K562 (cell line): ENCODE measurements around the gene PGGHG. TPM values are rescaled to one million over a fixed set of nuclear protein-coding genes. Genes with fewer than 3 reads are reported as not detected.

Source experiments
- ATAC-seq: fragments of 200-7000 bp; cut with Tn5 transposase; 3 replicates; pipeline ENCODE4 v1.9.1; 2020; ENCODE audit warnings: moderate library complexity
- BruUV-seq: library from RNA; stranded (reverse); fragments of 400-500 nt; replicated peaks from 2 replicates; lab custom pipeline; 2021; lab: Mats Ljungman, UMichigan
- CTCF ChIA-PET: fragments of 300-600 bp; formaldehyde crosslinking; extraction: SDS; loops from one replicate; lab custom pipeline; 2021; ENCODE audit warnings: low intra/inter-chr PET ratio; lab: Yijun Ruan, JAX
- POLR2A ChIA-PET: fragments of 300-600, 350-650 bp; sonication (Branson Sonifier 250); formaldehyde crosslinking; extraction: SDS; loops from one replicate; lab custom pipeline; 2021; ENCODE audit warnings: antibody characterized with exemption, inconsistent platforms; lab: Yijun Ruan, JAX
- DNase-seq, 4 experiments: peaks; one replicate each; pipeline versions ENCODE4 v3.0.0 to v3.0.0-alpha.2; 2011 to 2018; ENCODE audit warnings: low spot score in 3 of 4, mixed read lengths in 3 of 4; ENCODE audit errors: extremely low read depth in 1 of 4
- FAIRE-seq: peaks from 2 replicates; lab custom pipeline; 2011; peaks lifted over from hg19 to GRCh38; lab: Jason Lieb, UNC
- H2AFZ ChIP-seq: 2 replicates; pipeline ENCODE4 v1.6.0; 2011; ENCODE audit warnings: low read depth, low read length, control low read depth, inconsistent platforms
- H3K27ac ChIP-seq: fragments of 200-600 bp; 3 replicates; pipeline ENCODE4 v1.8.0; 2011; ENCODE audit warnings: low read depth, mild to moderate bottlenecking, control low read depth, inconsistent platforms, low read length, moderate library complexity, mixed read lengths; ENCODE audit errors: extremely low read depth
- H3K27me3 ChIP-seq, 2 experiments: fragments of 300-600 bp in 1 of 2; 2 replicates in 1 of 2; 3 replicates in 1 of 2; pipeline versions ENCODE4 v1.6.0 to v1.8.0; 2011; ENCODE audit warnings: inconsistent platforms in 2 of 2, low read length in 2 of 2, mild to moderate bottlenecking in 1 of 2, mixed read lengths in 1 of 2, moderate library complexity in 1 of 2; ENCODE audit not compliant: control insufficient read depth in 2 of 2, insufficient read depth in 2 of 2
- H3K36me3 ChIP-seq: fragments of 300-600 bp; 3 replicates; pipeline ENCODE4 v1.8.0; 2011; ENCODE audit warnings: mild to moderate bottlenecking, low read length, inconsistent platforms; ENCODE audit not compliant: control insufficient read depth, insufficient read depth
- H3K4me1 ChIP-seq, 2 experiments: fragments of 200-600 bp in 1 of 2; replicated peaks in 1 of 2; 2 replicates in 1 of 2; 3 replicates in 1 of 2; pipeline versions ENCODE4 v1.5.1 to v1.8.0; 2011; ENCODE audit warnings: inconsistent platforms in 2 of 2, low read length in 2 of 2, mild to moderate bottlenecking in 1 of 2, mixed read lengths in 1 of 2, moderate library complexity in 1 of 2; ENCODE audit not compliant: control insufficient read depth in 2 of 2, insufficient read depth in 2 of 2
- H3K4me2 ChIP-seq: 2 replicates; pipeline ENCODE4 v1.6.1; 2011; ENCODE audit warnings: low read length, control low read depth, inconsistent platforms, mixed read lengths; ENCODE audit not compliant: insufficient read depth
- H3K4me3 ChIP-seq: fragments of 200-600 bp; sonication (generic), shearing (Covaris generic); 2 replicates; pipeline ENCODE4 v1.5.1; 2016; ENCODE audit warnings: control low read depth, inconsistent platforms
- H3K79me2 ChIP-seq: fragments of 200-600 bp; 3 replicates; pipeline ENCODE4 v1.8.0; 2011; ENCODE audit warnings: low read length, inconsistent platforms; ENCODE audit not compliant: control insufficient read depth, insufficient read depth
- H3K9ac ChIP-seq, 2 experiments: 2 replicates each; pipeline versions ENCODE4 v1.6.0 to v1.6.1; 2011; ENCODE audit warnings: low read depth in 2 of 2, low read length in 2 of 2, control low read depth in 1 of 2, inconsistent platforms in 1 of 2, mild to moderate bottlenecking in 1 of 2, mixed read lengths in 1 of 2; ENCODE audit not compliant: insufficient read depth in 1 of 2
- H3K9me1 ChIP-seq: one replicate; pipeline ENCODE4 v1.6.0; 2011; ENCODE audit warnings: inconsistent platforms, mild to moderate bottlenecking, low read length, moderate library complexity; ENCODE audit not compliant: control insufficient read depth, insufficient read depth
- H3K9me3 ChIP-seq: replicated peaks from 2 replicates; pipeline ENCODE4 v1.5.1; 2011; ENCODE audit warnings: low read depth, low read length, inconsistent platforms; ENCODE audit not compliant: control insufficient read depth, insufficient read depth
- H4K20me1 ChIP-seq: replicated peaks from 2 replicates; pipeline ENCODE4 v1.6.1; 2011; ENCODE audit warnings: low read length, inconsistent platforms, mixed read lengths; ENCODE audit not compliant: control insufficient read depth, insufficient read depth
- CBX2 ChIP-seq: fragments of 200-600 bp; sonication (generic); IDR thresholded peaks from one replicate; pipeline ENCODE4 v1.6.1; 2012; ENCODE audit warnings: mild to moderate bottlenecking, low read length, inconsistent platforms; ENCODE audit not compliant: insufficient read depth, poor library complexity, severe bottlenecking
- FOXA3 ChIP-seq, 2 experiments: fragments of 450-650 bp in 1 of 2; sonication (generic) in 1 of 2; formaldehyde crosslinking; IDR thresholded peaks in 1 of 2; conservative IDR thresholded peaks in 1 of 2; 2 replicates each; pipeline versions ENCODE4 v1.4.0 to v1.8.0; 2020 to 2022; ENCODE audit warnings: mild to moderate bottlenecking in 2 of 2, missing genetic modification reagents in 1 of 2
- JUN ChIP-seq, 2 experiments: sonication (generic) in 1 of 2; formaldehyde crosslinking in 1 of 2; IDR thresholded peaks; 2 replicates each; pipeline versions ENCODE4 v1.6.1 to v1.8.0; 2012 to 2022; ENCODE audit warnings: borderline replicate concordance in 2 of 2, mild to moderate bottlenecking in 2 of 2, improper control_type of control experiment in 1 of 2, low read depth in 1 of 2, low read length in 1 of 2, missing genetic modification reagents in 1 of 2
- KDM1A ChIP-seq, 2 experiments: fragments of 450-650 bp; IDR thresholded peaks; 2 replicates each; pipeline ENCODE4 v1.6.1; 2016; ENCODE audit warnings: mild to moderate bottlenecking in 2 of 2
- MTA3 ChIP-seq: fragments of 450-650 bp; formaldehyde crosslinking; IDR thresholded peaks from 2 replicates; pipeline ENCODE4 v1.6.1; 2017; ENCODE audit warnings: mild to moderate bottlenecking, borderline replicate concordance
- NCOA4 ChIP-seq: fragments of 450-650 bp; IDR thresholded peaks from 2 replicates; pipeline ENCODE4 v1.6.1; 2018; ENCODE audit warnings: mild to moderate bottlenecking; ENCODE audit not compliant: partially characterized antibody
- NEUROD1 ChIP-seq: fragments of 150-350 bp; IDR thresholded peaks from 2 replicates; pipeline ENCODE4 v1.6.1; 2014; ENCODE audit warnings: borderline replicate concordance, low read length, low read depth; ENCODE audit not compliant: partially characterized antibody
- NFIC ChIP-seq: fragments of 450-650 bp; IDR thresholded peaks from 2 replicates; pipeline ENCODE4 v1.6.1; 2017; ENCODE audit warnings: mild to moderate bottlenecking, inconsistent platforms
- RBM15 ChIP-seq: fragments of 200-400 bp; formaldehyde crosslinking; IDR thresholded peaks from 2 replicates; pipeline ENCODE4 v1.6.1; 2018; ENCODE audit warnings: mild to moderate bottlenecking, low read length, moderate library complexity; ENCODE audit not compliant: insufficient read depth
- SAP30 ChIP-seq: fragments of 200-600 bp; sonication (generic); IDR thresholded peaks from 2 replicates; pipeline ENCODE4 v1.6.1; 2012; ENCODE audit warnings: borderline replicate concordance, low read depth, mild to moderate bottlenecking, moderate library complexity, low read length, control low read depth, inconsistent platforms; ENCODE audit not compliant: insufficient read depth, poor library complexity, severe bottlenecking
- SRSF1 ChIP-seq: fragments of 200-400 bp; formaldehyde crosslinking; IDR thresholded peaks from 2 replicates; pipeline ENCODE4 v1.6.1; 2017; ENCODE audit warnings: mild to moderate bottlenecking, low read depth, low read length, moderate library complexity
- SUPT5H ChIP-seq: fragments of 450-650 bp; IDR thresholded peaks from 2 replicates; pipeline ENCODE4 v1.6.1; 2016
- TEAD2 ChIP-seq: fragments of 450-650 bp; IDR thresholded peaks from 2 replicates; pipeline ENCODE4 v1.6.1; 2016; ENCODE audit warnings: missing genetic modification characterization, control low read depth, missing compliant biosample characterization
- TEAD4 ChIP-seq, 2 experiments: sonication (generic) in 1 of 2; formaldehyde crosslinking in 1 of 2; IDR thresholded peaks; 2 replicates each; pipeline versions ENCODE4 v1.6.1 to v1.8.0; 2012 to 2022; ENCODE audit warnings: borderline replicate concordance in 1 of 2, inconsistent platforms in 1 of 2, low read length in 1 of 2, mild to moderate bottlenecking in 1 of 2, missing genetic modification reagents in 1 of 2
- ZNF586 ChIP-seq: fragments of 450-650 bp; formaldehyde crosslinking; conservative IDR thresholded peaks from 2 replicates; pipeline ENCODE4 v1.4.0; 2020; ENCODE audit warnings: mild to moderate bottlenecking, moderate library complexity
- WGBS: fragments of 100-300 bp; shearing (Covaris generic); methylation state at CpG from one replicate; pipeline ENCODE4 v1.1.6; 2016; ENCODE audit warnings: low coverage, mixed read lengths; ENCODE audit not compliant: insufficient coverage; ENCODE audit errors: missing lambda C conversion rate; 5-methylcytosine and 5-hydroxymethylcytosine counted together
- in situ Hi-C: fragments of 300-500 bp; cut with MboI; formaldehyde crosslinking; loops from 4 replicates; pipeline ENCODE4 v1.15.0; 2018; ENCODE audit warnings: inconsistent platforms, mixed read lengths
- intact Hi-C: fragments of 100-400 bp; cut with micrococcal nuclease; formaldehyde crosslinking; loops from 2 replicates; pipeline ENCODE4 v1.14.2; 2022
- polyA plus RNA-seq, 8 experiments: library from polyadenylated mRNA; depleted of rRNA in 4 of 8; stranded (reverse) in 5 of 8; unstranded in 3 of 8; fragments of >200 nt; fragmentation: Nextera tagmentation in 2 of 8; fragmentation: Illumina TruSeq in 1 of 8; extraction: Ambion mirVana in 2 of 8; extraction: Trizol in 1 of 8; gene quantifications; 2 replicates each; pipeline versions ENCODE4 v1.2.1 to v1.2.3, GENCODE V29; 2011 to 2014; ENCODE audit warnings: inconsistent platforms in 1 of 8, missing spikeins in 1 of 8
- total RNA-seq, 7 experiments: library from RNA; depleted of rRNA in 6 of 7; stranded (reverse); fragments of >200 nt in 6 of 7; fragmentation: Illumina TruSeq in 2 of 7; extraction: Trizol in 2 of 7; gene quantifications; 2 replicates each; pipeline versions ENCODE4 v1.2.1 to v1.2.3, GENCODE V29; 2011 to 2021; ENCODE audit warnings: low replicate concordance in 1 of 7
- TF ChIP-seq, protein P1 (sequence below), 3 experiments: IDR thresholded peaks in 2 of 3; conservative IDR thresholded peaks in 1 of 3; 2 replicates each; pipeline ENCODE4 v1.5.1; 2011 to 2012; ENCODE audit warnings: low read length in 3 of 3, mild to moderate bottlenecking in 3 of 3, control low read depth in 2 of 3, improper control_type of control experiment in 1 of 3, inconsistent platforms in 1 of 3, low read depth in 1 of 3, mixed read lengths in 1 of 3, moderate library complexity in 1 of 3; ENCODE audit not compliant: insufficient read depth in 2 of 3
- TF ChIP-seq, protein P2 (sequence below): fragments of 250-450 bp; sonication (Bioruptor Pico); IDR thresholded peaks from 2 replicates; pipeline ENCODE4 v1.6.1; 2021; ENCODE audit warnings: mild to moderate bottlenecking

Gene PGGHG
- total and polyA plus RNA-seq, 9 of the 15 experiments (the other 6 are each of a cell fraction or from before 2014, with no cell fraction given), result 0.38 to 85.1 (median 18.1) TPM

DNA sequence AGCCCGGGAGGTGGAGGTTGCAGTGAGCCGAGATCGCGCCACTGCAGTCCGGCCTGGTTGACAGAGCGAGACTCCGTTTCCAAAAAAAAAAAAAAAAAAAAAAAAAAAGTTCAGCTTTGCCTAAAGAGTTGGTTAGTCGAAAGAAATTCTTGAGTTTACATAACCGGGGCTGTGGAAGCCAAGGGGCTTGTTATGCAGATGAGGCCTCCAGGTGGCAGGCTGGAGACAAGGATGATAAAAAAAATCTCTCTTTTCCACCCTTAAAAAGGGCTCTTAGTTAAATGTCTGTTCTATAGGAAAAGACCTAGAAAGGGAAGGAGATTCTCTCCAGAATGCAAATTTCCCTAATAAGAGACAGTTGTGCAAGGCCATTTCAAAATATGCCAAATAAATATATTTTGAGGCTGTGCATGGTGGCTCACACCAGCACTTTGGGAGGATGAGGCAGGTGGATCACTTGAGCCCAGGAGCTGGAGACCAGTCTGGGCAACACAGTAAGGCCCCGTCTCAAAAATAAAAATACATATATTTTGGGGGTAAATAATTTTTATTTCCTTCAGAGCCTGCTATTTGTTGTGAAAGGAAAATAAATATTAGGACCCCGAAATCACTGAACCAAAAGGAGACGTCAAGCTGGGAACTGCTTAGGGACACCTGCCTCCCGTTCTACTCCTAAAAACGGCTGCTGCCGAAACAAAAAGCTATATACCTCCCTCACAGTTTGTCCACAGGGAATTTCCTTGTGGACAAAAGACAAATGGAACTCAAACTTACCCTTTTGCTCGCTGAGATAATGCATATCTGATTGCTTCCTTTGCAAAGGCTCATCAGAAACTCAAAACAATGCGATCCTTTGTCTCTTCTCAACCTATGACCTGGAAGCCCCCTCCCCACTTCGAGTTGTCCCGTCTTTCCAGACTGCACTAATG, 16.3 kb downstream of the PGGHG start:
- in situ Hi-C loops, result no loop called here
- H3K27me3 ChIP-seq, result no peaks in the 10 kb centered on the region
- H3K9me1 ChIP-seq, result no peaks in the 10 kb centered on the region
- no TSS peak for BruUV-seq
- H3K36me3 ChIP-seq, result 0 out of 3 replicates have a peak, but pooled peaks cover 3% of the 10 kb centered on the region
- no peak overlapping the region for H3K27ac ChIP-seq
- POLR2A ChIA-PET, result interaction anchor here (0.9 to 2.1 kb wide), 6 partner anchors 10 to 201 kb away, joined by 3 to 10 read pairs (median 4); partner anchors contain the start of genes BET1L and RIC8A
- peak; percentile 11 for FAIRE-seq
- peak; percentile 63 for ATAC-seq
- intact Hi-C loops, result loop anchor here (2.0 kb wide), 1 partner anchor 50 kb away; no protein-coding TSS in a partner anchor
- H4K20me1 ChIP-seq, result no peaks in the 10 kb centered on the region
- no peak overlapping the region for H3K4me3 ChIP-seq
- H3K9ac ChIP-seq, result no peak overlapping the region; a peak in 1 of 4 replicates
- H3K9me3 ChIP-seq, result no peaks in the 10 kb centered on the region; the same call in 1 of the 2 replicates
- peak overlapping the region; percentile 84 for H2AFZ ChIP-seq
- H3K4me2 ChIP-seq, result no peak overlapping the region
- peak; percentile 56 to 79 (median 68) for DNase-seq
- H3K79me2 ChIP-seq, result peaks cover 21% of the 10 kb centered on the region
- H3K4me1 ChIP-seq, result peaks cover 19 to 40% of the 10 kb centered on the region in 2 experiments
- 42% methylated on average over 14 of the region's 19 CpGs for WGBS
- CTCF ChIA-PET, result interaction anchor here (0.7 to 0.9 kb wide), 3 partner anchors 50 to 143 kb away, joined by 3 to 6 read pairs (median 4); no protein-coding TSS in a partner anchor
- TF ChIP-seq MTA3 (no peak), NCOA4 (no peak), CBX2 (no peak), KDM1A (IDR thresholded peaks at IDR 0.05) (no peak), SRSF1 (no peak), TEAD4 (IDR thresholded peaks at IDR 0.05; ENCODE audit: low read length) (peak; percentile 38; the same call in 1 of the 2 replicates), TEAD4 (CRISPR knock-in tag; IDR thresholded peaks at IDR 0.05; ENCODE audit: borderline replicate concordance) (no peak), NFIC (no peak), ZNF586 (CRISPR knock-in tag) (no peak), RBM15 (no peak), JUN (IDR thresholded peaks at IDR 0.05; ENCODE audit: borderline replicate concordance, low read depth, low read length) (no peak), JUN (CRISPR knock-in tag; IDR thresholded peaks at IDR 0.05; ENCODE audit: borderline replicate concordance) (no peak), SAP30 (no peak), SUPT5H (no peak), NEUROD1 (no peak), FOXA3 (CRISPR knock-in tag; conservative IDR thresholded peaks at IDR 0.05 in 1 of 2, IDR thresholded peaks at IDR 0.05 in 1 of 2) (no peak), TEAD2 (tag) (no peak)
- TF ChIP-seq, protein P1, sequence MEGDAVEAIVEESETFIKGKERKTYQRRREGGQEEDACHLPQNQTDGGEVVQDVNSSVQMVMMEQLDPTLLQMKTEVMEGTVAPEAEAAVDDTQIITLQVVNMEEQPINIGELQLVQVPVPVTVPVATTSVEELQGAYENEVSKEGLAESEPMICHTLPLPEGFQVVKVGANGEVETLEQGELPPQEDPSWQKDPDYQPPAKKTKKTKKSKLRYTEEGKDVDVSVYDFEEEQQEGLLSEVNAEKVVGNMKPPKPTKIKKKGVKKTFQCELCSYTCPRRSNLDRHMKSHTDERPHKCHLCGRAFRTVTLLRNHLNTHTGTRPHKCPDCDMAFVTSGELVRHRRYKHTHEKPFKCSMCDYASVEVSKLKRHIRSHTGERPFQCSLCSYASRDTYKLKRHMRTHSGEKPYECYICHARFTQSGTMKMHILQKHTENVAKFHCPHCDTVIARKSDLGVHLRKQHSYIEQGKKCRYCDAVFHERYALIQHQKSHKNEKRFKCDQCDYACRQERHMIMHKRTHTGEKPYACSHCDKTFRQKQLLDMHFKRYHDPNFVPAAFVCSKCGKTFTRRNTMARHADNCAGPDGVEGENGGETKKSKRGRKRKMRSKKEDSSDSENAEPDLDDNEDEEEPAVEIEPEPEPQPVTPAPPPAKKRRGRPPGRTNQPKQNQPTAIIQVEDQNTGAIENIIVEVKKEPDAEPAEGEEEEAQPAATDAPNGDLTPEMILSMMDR (IDR thresholded peaks at IDR 0.05 in 2 of 3, conservative IDR thresholded peaks at IDR 0.05 in 1 of 3; ENCODE audit: insufficient read depth in 2 of 3, low read depth in 1 of 3, low read length in 3 of 3), result peak; percentile 66 to 78 (median 78)
- TF ChIP-seq, protein P2, sequence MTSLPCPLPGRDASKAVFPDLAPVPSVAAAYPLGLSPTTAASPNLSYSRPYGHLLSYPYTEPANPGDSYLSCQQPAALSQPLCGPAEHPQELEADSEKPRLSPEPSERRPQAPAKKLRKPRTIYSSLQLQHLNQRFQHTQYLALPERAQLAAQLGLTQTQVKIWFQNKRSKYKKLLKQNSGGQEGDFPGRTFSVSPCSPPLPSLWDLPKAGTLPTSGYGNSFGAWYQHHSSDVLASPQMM (CRISPR knock-in tag), result no peak
